ENCODE results near the gene RWDD3.

RWDD3 gene, protein sequence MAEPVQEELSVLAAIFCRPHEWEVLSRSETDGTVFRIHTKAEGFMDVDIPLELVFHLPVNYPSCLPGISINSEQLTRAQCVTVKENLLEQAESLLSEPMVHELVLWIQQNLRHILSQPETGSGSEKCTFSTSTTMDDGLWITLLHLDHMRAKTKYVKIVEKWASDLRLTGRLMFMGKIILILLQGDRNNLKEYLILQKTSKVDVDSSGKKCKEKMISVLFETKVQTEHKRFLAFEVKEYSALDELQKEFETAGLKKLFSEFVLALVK

DNA sequence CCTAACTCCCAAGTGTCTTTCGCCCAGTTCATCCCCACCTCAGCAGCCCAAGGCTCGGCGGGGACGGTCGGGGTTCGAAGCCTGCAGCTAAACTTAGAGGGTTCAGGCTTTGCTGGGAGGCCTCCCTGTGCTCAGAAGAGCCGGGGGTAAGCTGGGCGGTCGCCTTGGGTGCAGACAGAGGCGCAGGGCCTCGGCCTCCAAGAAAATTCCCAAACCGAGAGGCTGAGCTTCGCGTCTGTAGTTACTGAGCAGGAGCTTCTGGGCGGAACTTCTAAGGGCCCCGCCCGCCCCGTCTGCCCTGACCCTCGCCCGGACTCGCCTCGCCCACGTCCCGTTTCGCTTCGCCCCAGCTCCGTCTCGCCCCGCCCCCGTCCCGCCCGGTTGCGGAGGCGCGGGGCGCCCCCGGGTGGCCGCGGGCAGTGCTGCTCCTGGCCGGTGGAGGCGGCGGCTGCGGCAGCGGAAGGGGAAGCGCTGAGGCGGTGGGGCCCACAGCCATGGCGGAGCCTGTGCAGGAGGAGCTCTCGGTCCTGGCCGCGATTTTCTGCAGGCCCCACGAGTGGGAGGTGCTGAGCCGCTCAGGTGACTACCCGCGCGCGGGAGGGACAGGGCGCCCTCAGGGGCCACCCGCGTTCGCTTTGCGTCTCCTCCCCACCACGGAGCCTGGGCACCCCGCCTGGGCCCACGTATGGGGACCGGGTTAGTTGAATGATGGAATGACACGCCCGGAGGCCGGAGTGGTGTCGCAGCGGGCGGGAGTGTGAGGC lies at the start of gene RWDD3:
Gene RWDD3, plus strand, starts transcription at position 474 of the 764 bp plus-strand sequence. Its CDS starts 21 bp downstream, at position 495.
- peak; percentile 76 for DNase-seq (ENCODE audit: low read depth)

DNA sequence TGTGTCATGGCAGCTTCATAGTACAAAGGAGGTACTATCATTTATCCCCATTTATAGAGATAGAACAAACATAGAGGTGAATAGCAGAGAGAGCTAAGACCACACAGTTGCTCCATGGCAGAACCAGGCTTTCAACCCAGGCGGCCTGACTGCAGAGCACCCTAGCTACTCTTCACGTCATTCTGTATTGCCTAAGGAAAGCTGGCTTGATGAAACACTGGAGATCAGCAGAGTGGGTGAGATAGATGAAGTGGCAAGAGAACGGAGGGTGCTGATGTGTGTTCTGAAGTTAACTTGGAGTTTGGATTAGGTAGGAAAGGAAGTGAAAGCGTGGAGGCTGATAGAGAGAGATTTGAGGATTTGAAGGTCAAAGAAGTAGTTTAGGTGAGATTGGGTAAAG lies 47.9 kb upstream of the RWDD3 start:
- no peak for DNase-seq (ENCODE audit: low read depth)

DNA sequence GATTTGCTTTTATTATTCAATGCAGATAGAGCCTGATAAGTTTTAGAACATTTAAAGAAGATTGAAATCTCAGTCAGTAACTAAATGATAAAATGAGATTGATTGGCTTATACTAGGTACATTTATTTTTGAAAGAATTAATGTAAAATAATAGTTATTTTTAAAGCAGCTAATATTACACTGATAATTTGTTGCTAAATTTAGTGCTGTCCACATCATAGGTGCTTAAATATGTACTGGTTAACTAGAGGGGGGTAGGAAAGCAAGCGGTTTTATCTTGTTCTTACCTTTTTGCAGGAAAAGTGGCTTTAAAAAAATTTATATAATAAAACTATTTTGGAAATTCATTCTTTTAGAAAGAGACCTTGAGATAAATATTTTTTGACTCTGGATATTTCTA lies 40.4 kb upstream of the RWDD3 start:
- DNase-seq (ENCODE audit: low read depth): no peak

DNA sequence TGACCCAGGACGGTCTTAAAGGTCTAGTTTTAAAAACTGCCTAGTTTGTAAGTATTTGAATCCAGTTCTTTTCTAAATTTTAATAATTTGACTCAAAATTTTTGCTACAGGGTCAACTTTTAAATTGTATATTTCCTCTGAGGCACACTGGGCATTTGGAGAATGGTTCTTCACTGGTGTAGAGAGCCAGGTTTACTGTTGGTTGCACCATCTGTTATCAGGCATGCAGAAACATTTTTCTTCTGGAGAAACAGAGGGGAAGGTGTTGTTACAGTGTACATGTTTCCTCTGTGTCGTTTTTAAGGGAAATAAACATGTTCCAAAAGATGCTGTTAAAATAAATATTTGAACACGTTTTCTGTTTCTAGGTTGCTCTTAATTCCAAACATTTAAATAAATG lies 39.0 kb upstream of the RWDD3 start:
- DNase-seq (ENCODE audit: low read depth): no peak

DNA sequence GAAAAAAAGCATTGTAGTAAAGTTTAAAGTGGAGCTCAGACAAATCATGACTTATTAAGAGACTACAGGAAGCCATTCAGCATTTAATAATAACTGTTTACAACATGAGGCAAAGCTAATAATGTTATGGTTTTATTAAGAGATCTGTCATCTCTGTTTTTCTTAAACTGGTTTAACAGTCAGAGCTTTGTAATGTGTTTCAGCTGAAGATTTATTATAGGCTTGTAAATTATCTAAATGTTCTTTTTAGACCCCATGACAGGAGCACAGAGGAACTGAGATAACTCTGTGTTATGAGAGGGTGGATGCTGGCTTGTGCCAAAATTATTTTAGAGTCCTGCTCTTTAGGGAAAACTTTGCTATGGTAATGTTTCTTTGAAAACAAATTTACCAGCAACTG lies 38.0 kb upstream of the RWDD3 start:
- peak; percentile 5 for DNase-seq (ENCODE audit: low read depth)

DNA sequence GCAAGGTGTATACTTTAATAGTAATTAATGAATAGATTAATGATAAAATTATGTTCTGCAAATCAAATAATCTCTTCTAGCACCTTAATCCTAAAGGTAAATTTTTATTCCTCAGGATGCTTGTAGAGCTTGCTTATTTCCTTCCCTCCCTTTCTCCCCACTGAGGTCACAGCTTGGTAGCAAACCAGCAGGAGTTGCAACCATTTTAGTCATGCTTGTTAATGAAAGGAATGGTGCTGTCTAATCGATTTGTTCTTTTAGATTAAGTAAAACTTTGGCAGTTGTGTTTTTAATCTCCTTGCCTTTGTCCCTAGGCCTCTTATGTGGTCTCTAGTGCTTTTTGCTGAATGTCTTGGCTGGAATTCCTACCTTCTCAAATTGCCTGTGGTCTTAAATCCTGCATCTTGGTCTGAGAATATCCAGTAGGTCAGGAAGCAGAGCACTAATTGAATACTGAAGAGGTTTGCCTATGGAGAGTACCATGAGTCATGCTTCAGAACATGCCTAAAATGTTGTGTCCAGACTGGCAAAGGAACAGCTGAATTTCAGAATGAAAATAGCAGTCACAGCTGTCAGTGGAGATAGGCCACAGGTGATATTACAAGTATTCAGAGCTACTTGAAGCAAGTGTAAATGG lies 36.3 kb upstream of the RWDD3 start:
- DNase-seq (ENCODE audit: low read depth): no peak

DNA sequence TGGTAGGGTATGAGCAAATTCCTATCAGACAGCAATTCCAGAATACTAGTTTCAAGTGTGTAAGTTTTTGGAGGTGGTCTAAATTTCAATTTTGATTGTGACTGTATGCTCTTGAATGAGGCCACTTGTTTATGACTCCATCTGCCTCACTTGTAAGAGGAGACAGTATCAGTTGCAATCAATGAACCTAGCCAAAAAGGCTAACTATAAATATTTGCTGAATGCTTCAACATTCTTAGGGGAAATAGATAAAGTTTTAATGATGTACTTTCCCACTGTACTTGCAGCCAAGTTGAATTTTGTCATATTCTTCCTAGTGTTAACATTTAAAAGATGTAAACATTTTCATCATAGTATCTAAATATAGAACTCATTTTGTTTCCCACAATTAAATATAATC lies 32.1 kb upstream of the RWDD3 start:
- DNase-seq (ENCODE audit: low read depth): no peak

DNA sequence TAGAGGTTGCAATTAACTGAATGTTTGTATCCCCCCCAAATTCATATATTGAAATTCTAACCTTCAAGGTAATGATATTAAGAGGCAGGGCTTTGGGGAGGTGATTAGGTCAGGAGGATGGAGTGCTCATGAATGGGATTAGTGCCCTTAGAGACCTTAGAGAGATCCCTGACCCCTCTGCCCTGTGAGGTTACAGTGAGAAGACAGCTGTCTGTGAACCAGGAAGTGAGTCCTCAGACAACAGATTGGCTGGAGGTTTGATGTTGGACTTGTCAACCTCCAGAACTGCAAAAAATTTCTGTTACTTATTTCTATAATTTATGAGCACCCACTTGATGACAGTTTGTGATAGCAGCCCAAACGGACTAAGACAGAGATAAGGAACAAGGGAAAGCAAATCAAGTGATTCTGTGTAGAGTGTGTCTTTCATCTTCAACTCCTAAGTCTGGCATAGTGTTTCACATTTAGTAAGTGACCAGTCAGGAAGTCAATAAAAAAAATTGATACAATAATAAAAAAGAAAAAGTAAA lies 30.0 kb upstream of the RWDD3 start:
- DNase-seq (ENCODE audit: low read depth): no peak

DNA sequence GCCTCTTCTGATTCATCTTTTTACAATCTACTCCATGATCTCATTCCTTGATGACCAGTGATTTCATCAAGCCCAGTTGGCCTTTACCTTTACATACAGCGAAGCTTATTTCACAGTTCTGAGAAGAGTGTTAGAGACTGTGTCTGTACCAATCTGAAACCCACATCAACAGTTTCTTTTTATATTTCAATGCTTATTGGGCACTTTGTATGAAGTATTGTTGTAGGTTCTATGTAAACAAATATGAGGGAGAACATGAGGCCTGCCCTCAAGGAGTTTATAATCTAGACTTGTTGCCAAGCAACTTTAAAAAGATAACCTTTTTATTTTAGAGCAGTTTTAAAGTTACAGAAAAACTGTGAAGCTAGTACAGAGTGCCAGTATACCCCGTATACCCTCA lies 27.5 kb upstream of the RWDD3 start:
- DNase-seq (ENCODE audit: low read depth): no peak

DNA sequence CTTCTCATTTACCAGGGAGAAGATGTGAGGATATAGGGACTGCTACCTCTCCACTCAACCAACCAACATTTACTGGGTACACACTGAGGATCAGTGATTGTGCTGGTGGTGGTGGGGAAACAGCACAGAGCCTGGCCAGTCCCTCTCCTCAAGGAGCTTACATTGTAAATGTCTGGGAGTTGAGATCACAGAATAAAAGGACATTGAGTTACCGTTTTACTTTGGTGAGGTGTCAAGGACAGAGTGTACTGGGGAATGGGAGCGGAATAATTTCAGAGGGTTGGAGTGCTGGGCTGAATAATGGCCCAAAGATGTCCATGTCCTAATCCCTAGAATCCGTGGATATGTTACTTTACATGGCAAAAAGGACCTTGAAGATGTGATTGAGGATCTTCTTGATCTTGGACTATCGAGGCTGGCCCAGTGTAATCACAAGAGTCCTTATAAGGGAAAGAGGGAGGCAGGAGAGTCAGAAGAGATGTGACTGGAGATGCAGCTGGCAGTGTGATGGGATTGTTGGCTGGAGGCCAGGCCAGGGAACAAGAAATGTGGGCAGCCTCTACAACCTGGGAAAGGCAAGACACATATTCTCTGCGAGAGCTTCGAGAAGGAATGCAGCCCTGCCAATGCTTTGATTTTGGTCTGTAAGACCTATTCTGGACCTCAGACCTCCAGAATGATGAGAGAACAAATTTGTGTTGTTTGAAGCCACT lies 26.6 kb upstream of the RWDD3 start:
- DNase-seq (ENCODE audit: low read depth): no peak

DNA sequence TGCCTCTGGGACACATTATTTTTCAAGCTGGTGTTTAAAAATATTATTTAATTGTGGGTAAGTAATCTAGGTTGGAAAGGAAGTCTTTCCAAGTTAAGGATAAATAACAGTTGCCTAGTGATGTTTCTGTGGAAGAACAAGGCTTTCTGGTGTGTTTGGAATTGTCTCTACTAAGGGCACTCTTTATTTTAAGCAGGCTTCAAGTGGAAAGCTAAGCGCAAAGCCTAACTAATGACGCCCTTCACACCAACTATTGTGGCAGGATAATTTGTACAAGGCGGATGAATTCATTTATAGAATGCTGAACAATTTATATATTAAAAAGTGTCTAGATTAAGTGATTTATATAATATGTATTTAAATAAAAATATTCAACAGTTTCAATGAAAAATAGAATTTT lies 25.1 kb upstream of the RWDD3 start:
- DNase-seq (ENCODE audit: low read depth): no peak

DNA sequence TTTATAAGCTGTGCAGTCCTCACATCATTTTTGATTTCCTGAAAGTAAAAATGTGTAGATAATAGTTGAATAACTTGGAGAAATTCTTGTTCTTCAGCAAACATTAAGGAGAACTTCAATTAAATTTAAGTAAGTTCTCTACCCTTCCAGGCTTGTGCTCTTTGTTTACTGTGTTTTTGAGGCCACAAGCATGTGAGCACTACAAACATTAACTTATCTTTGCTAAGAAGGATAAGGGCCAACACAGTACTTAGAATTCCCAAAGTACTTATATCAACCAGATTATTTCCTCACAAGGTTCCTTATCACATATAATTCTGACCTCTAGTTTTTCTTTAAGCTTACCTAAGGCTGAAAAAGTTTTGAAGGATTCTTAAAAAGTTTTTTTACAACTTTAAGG lies 24.7 kb upstream of the RWDD3 start:
- no peak for DNase-seq (ENCODE audit: low read depth)

DNA sequence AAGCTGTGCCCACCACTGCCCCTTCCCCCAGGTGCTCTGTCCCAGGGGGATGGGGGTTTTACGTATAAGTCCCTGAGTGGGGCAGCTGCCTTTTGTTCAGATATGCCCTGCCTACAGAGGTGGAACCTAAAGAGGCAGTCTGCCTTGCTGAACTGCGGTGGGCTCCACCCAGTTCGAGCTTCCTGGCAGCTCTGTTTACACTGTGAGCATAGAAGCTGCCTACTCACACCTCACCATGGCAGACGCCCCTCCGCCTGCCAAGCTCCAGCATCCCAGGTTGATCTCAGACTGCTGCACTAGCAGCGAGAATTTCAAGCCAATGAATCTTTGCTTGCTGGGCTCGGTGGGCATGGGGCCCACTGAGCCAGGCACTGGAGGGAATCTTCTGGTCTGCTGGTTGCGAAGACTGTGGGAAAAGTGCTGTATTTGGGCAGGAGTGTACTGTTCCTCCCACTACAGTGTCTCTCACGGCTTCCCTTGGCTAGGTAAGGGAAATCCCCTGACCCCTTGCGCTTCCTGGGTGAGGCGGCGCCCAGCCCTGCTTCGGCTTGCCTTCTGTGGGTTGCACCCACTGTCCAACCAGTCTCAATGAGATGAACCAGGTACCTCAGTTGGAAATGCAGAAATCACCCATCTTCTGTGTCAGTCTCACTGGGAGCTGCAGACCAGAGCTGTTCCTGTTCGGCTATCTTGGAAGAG lies 17.6 kb upstream of the RWDD3 start:
- no peak for DNase-seq (ENCODE audit: low read depth)

DNA sequence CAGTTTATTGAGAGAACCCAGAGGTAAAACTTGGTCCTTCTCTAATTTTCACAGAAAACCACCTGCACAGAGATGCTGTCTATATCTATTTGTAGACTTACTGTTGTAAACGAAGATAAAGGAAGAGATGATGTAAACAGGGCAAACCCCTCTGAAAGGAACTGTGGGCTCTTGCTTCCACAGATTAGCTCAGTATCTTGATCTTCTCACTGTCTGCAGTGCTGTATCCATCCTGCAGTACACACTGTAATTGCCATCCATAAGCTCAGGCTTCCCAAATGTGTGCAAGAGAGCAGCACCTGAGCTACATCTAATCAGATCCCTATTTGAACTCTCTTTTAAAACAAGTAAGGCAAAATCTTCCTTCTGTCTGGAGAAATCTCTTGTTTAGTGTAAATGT lies 16.6 kb upstream of the RWDD3 start:
- DNase-seq (ENCODE audit: low read depth): no peak

DNA sequence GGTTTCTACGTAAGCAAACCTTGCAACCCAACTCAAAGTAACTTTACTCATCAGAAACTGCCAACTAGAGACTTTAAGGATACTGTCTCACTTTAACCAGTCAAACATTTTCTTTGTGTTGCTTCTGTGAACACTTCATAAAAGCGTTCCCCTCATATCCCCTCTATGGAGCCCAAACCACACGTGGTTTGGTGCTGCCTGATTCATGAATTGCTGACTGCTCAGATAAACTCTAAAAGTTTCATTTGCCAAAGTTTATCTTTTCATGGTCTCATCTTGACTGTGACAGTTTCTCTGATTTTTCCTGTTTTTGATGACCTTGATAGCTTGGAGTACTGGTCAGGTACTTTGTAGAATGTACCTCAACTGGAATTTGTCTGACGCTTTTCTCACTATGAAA lies 14.6 kb upstream of the RWDD3 start:
- no peak for DNase-seq (ENCODE audit: low read depth)

DNA sequence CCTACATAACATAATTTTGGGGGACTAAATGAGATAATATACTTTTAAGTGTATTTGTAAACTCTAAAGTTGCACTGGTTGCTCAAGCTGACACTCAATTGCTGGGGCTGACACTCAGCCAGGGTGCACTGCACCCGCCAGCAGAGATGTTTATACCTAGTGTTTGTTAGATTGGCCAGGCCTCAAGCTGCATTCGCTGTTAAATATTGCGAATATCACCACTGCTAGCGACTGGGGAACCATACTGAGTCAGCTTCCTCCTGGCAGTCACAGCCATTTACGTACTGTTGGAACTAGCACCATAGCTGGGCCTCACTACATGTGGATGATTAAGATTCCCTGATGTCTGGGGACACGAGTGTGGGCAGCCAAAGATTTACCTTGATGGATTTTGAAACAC lies 12.7 kb upstream of the RWDD3 start:
- DNase-seq (ENCODE audit: low read depth): no peak

DNA sequence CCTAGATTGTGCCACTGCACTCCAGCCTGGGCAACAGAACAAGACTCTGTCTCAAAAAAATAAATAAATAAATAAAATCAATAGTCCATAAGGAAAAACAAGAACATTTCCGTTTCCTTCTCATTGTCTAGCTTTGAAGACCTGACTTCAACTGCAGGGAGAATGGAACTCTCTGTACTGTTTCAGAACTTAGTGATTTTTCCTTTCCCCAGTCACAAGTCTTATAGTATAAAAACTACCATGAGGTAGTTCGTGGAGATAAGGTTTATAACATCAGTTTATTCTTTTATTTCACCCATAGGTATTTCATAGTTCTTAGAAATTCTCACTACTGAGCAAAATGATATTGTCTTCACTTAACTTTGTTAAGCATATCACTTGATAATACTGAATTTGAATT lies 11.4 kb upstream of the RWDD3 start:
- no peak for DNase-seq (ENCODE audit: low read depth)

DNA sequence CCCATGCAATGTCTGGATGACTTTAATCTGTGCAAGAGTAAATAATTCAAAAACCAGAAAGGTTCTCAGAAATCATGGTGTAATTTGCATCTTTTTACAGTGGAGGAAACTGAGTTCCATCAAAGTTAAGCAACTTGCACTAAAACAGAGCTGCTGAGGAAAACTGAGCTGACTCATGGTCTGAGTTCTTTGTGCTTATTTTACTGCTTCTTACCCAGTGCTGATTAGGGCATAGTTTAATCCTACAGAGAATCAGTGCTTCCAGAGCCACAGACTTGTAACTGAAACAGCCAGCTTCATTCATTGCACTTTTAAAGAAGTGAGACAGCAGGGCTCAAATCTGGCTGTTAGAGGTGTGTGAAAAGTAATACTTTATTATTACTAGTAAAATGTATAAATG lies 10.9 kb upstream of the RWDD3 start:
- peak; percentile 66 for DNase-seq (ENCODE audit: low read depth)

DNA sequence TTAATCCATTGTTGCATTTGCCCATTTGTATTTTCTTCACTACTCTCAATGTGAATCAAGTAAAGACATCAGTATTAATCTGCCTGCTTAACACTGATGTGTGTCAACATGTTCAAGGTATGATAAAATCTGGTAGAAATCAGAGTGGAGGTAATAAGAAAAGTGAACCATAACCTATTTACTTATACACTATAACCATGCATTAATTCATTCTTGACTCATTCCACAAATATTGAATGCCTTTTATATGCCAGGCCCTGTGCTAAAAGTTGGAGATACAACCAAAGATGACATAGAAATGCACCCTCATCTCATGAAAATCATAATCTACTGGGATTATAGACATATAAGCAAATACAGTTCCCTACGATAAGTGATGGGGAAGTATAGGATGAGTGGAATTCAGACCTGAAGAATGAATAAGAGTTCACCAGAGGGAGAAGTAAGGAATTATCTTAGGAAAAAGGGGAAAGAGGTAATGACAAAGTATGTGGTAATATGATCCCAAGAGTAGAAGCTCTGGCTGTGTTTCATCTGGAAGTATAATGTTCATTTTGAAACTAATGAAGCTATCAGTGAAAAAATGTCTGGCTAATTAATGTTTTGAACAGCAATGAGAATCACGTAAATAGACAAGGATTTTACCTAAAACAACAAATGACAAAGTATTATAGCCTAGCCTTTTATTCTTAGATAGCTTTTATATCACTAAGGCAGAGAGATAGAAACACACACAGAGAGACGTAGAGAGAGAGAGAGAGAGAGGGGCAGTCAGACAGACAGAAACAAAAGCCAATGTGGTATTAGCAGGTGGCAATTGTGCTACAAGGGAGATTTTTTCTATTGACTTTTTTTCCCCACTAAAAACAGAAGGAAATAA lies 7.0 kb upstream of the RWDD3 start:
- no peak for DNase-seq (ENCODE audit: low read depth)

DNA sequence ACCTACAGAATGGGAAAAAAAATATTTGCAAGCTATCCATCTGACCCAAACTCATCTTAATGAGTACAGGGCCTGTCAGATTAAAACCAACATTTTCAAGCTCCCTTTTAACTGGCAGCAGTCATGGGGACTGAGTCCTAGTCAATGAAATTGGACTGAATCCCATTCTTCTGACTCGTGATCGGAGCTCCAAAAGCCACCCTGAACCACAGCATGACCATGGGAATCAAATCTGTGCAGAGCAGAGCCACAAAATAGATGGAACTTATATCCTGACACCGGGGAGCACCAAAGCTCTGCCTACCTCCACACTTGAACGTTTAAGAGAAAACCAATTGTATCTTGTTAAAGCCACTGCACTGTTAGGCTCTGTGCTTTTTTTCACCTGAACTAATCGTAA lies 5.0 kb upstream of the RWDD3 start:
- DNase-seq (ENCODE audit: low read depth): no peak

DNA sequence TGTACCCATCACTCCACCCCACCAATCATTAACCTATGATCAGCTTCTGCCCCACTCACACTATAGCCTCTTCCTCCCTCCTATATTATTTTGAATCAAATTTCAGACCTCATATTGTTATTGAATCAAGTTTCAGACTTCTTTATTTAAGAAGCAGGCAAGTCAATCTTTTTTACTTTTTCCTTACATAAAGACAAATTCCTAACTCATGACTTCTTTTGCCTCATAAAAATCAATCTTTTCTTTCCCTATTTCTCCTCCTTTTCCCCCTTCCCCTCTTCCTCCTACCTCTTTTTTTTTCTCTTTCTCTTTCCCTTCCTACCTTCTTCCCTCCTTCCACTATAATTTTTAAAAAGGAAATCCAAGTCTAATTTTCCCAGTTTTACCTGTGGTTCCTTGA lies 4.3 kb upstream of the RWDD3 start:
- no peak for DNase-seq (ENCODE audit: low read depth)
